ENCODE data around the gene SOWAHA. TPM values are rescaled to one million over a fixed set of nuclear protein-coding genes. Genes with fewer than 3 reads are reported as not detected.

SOWAHA gene
- total and polyA plus RNA-seq, 2 of the 8 experiments (the other 6 are each of a cell fraction or from before 2014, with no cell fraction given), result 0.09 to 0.11 TPM

GRCh38 chr5:132768485-132768868, 44.6 kb upstream of the SOWAHA start:
- no peaks in the 10 kb centered on the region for H3K79me2 ChIP-seq (ENCODE audit: control insufficient read depth in 1 of 2, insufficient read depth in 2 of 2, low read length in 2 of 2)

More at GRCh38 chr5:132768485-132768868, 44.6 kb upstream of the SOWAHA start:
- Histone ChIP-seq H3K4me2 (ENCODE audit: insufficient read depth in 1 of 2, low read depth in 2 of 2, low read length in 2 of 2) (no peak overlapping the region), H4K91ac (replicated peaks; ENCODE audit: insufficient read length, low read length) (no peak overlapping the region), H3K4ac (replicated peaks; ENCODE audit: insufficient read length, low read depth, low read length) (no peak overlapping the region), H4K20me1 (replicated peaks in 1 of 2; ENCODE audit: control insufficient read depth in 1 of 2, insufficient read depth in 2 of 2, low read length in 2 of 2) (peaks cover 3 to 10% of the 10 kb centered on the region in 2 experiments), H3K9ac (replicated peaks in 1 of 4; ENCODE audit: extremely low read depth in 1 of 4, low read depth in 3 of 4, low read length in 3 of 4) (no peak overlapping the region), H2BK12ac (ENCODE audit: low read depth, low read length) (no peak overlapping the region), H3K79me1 (ENCODE audit: low read depth, low read length) (peaks cover 6% of the 10 kb centered on the region), H2BK15ac (ENCODE audit: low read length) (no peak overlapping the region), H2BK5ac (ENCODE audit: low read depth, low read length) (no peak overlapping the region), H4K5ac (ENCODE audit: insufficient read length, low read depth, low read length) (no peak overlapping the region), H3K18ac (ENCODE audit: extremely low read depth, low read length) (no peak overlapping the region), H3K27ac (ENCODE audit: low read depth, low read length) (no peak overlapping the region), H3K36me3 (ENCODE audit: control insufficient read depth in 2 of 4, insufficient read depth in 4 of 4, low read length in 3 of 4) (no peaks in the 10 kb centered on the region), H2AK5ac (ENCODE audit: low read depth, low read length) (no peak overlapping the region), H3K27me3 (replicated peaks in 1 of 4; ENCODE audit: control insufficient read depth in 3 of 4, extremely low read depth in 1 of 4, insufficient read depth in 3 of 4, low read length in 3 of 4) (no peaks in the 10 kb centered on the region; a peak in 1 of 7 replicates), H3K23me2 (ENCODE audit: low read depth, low read length) (no peaks in the 10 kb centered on the region), H3K23ac (ENCODE audit: insufficient read length) (no peak overlapping the region), H3K14ac (ENCODE audit: insufficient read length) (no peak overlapping the region), H3K9me3 (ENCODE audit: insufficient read depth in 2 of 2, low read depth in 1 of 2, low read length in 1 of 2) (no peaks in the 10 kb centered on the region), H2BK20ac (ENCODE audit: low read length) (no peak overlapping the region), H2AFZ (ENCODE audit: low read length) (no peak overlapping the region), H3K4me1 (replicated peaks in 1 of 4; ENCODE audit: control insufficient read depth in 3 of 4, insufficient read depth in 4 of 4, low read length in 3 of 4) (peaks cover 0 to 16% (median 5%) of the 10 kb centered on the region in 4 experiments; a peak in 5 of 7 replicates), H2BK120ac (replicated peaks; ENCODE audit: low read depth, low read length) (no peak overlapping the region), H4K8ac (ENCODE audit: extremely low read depth, insufficient read depth, low read length) (no peak overlapping the region), H3K56ac (replicated peaks; ENCODE audit: insufficient read length, low read depth, low read length) (no peak overlapping the region), H3K4me3 (ENCODE audit: extremely low read depth in 1 of 4, insufficient read depth in 2 of 4, low read depth in 3 of 4, low read length in 4 of 4) (no peak overlapping the region)
- DNase-seq (ENCODE audit: low read depth in 1 of 2, low spot score in 2 of 2), result no peak
- CTCF ChIA-PET (ENCODE audit: partially characterized antibody), result interaction anchor here (0.8 to 8.0 kb wide), 3 partner anchors 13 to 52 kb away, joined by 3 to 60 read pairs (median 4); no protein-coding TSS in a partner anchor
- WGBS, 2 experiments (ENCODE audit: extremely low coverage in 1 of 2, insufficient coverage in 1 of 2, insufficient read length in 1 of 2, insufficient replicate concordance in 2 of 2, low coverage in 1 of 2, low lambda C conversion rate in 2 of 2, missing lambda C conversion rate in 1 of 2), result 85% methylated on average over 3 of the region's 3 CpGs; no CpG with 5 or more reads in 1 of the 2 experiments
- TF ChIP-seq KDM4A (IDR thresholded peaks at IDR 0.05; ENCODE audit: low read depth, low read length, severe bottlenecking) (no peak), EP300 (IDR thresholded peaks at IDR 0.05; ENCODE audit: borderline replicate concordance in 1 of 2, low read depth in 2 of 2, low read length in 2 of 2) (no peak), CHD1 (IDR thresholded peaks at IDR 0.05; ENCODE audit: low read depth, low read length) (no peak), SP1 (IDR thresholded peaks at IDR 0.05; ENCODE audit: low read depth, low read length) (no peak), SUZ12 (IDR thresholded peaks at IDR 0.05; ENCODE audit: low read length) (no peak), CHD2 (IDR thresholded peaks at IDR 0.05; ENCODE audit: low read length) (no peak), NRF1 (IDR thresholded peaks at IDR 0.05; ENCODE audit: low read depth, low read length) (no peak)
- no peak for FAIRE-seq
- POLR2A ChIA-PET (ENCODE audit: partially characterized antibody), result no interaction called here
